HL-60 (cell line): Measurements from ENCODE around the gene ID2.

Source experiments
- CTCF ChIP-seq: IDR thresholded peaks from one replicate; pipeline ENCODE4 v1.5.1; 2011; ENCODE audit warnings: low read length, control low read depth, inconsistent platforms; ENCODE audit not compliant: insufficient read depth
- POLR2AphosphoS5 ChIP-seq: IDR thresholded peaks from 2 replicates; pipeline ENCODE4 v1.6.1; 2012; ENCODE audit warnings: low read depth
- REST ChIP-seq: IDR thresholded peaks from 2 replicates; pipeline ENCODE4 v1.6.1; 2012; ENCODE audit warnings: low read depth; ENCODE audit not compliant: insufficient replicate concordance

GRCh38 chr2:8729939-8730338 is 48.1 kb downstream of the ID2 start:
- no peak for TF ChIP-seq REST
- no peak for TF ChIP-seq CTCF
- TF ChIP-seq POLR2AphosphoS5, result no peak
